Panc1 (cell line): ENCODE data around the gene NEK6.

Experiments used
- POLR2AphosphoS5 ChIP-seq: IDR thresholded peaks from 2 replicates; pipeline ENCODE4 v1.6.1; 2012; ENCODE audit warnings: mild to moderate bottlenecking, low read depth, low read length, moderate library complexity
- TF ChIP-seq, protein P1 (sequence below): fragments of 450-650 bp; IDR thresholded peaks from 2 replicates; pipeline ENCODE4 v1.5.1; 2017; ENCODE audit warnings: mild to moderate bottlenecking
- TF ChIP-seq, protein P2 (sequence below), 2 experiments: IDR thresholded peaks; 2 replicates each; pipeline ENCODE4 v1.6.1; 2011 to 2012; ENCODE audit warnings: low read depth in 2 of 2, control low read depth in 1 of 2, low read length in 1 of 2, mild to moderate bottlenecking in 1 of 2, moderate library complexity in 1 of 2; ENCODE audit not compliant: insufficient read depth in 1 of 2

DNA sequence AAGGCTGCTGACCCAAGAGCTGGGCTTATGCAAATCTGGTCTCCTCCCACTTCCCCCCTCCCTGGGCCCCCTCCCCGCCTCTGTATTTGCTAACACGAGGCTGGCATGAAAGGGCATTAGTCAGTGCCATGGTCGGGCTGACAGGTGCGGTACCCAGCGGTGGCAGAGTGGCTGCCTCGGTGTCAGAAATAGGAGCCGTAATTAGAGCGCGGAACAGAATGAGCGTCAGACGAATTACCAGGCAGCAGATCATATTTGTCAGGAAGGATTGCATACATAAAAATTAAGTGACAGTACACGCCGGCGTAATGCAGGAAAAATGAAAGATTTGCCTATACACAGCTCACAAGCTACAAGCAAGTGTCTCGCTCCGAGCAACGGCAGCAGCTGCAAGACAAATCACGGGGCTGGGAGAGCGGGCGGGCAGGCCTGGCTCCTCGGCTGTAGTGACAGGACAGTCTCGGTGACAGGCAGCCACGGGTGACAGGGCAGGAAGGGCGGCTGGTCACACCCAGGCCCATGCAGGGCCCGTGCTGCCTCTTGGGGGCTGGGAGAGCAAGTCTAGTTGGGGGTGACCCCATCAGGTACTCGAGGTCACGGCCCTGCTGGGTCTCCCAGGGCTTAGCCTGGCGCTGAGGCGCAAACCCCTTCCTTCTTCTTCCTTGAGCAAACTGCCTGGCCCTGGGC lies 72.4 kb downstream of the NEK6 start:
- TF ChIP-seq, protein P1, sequence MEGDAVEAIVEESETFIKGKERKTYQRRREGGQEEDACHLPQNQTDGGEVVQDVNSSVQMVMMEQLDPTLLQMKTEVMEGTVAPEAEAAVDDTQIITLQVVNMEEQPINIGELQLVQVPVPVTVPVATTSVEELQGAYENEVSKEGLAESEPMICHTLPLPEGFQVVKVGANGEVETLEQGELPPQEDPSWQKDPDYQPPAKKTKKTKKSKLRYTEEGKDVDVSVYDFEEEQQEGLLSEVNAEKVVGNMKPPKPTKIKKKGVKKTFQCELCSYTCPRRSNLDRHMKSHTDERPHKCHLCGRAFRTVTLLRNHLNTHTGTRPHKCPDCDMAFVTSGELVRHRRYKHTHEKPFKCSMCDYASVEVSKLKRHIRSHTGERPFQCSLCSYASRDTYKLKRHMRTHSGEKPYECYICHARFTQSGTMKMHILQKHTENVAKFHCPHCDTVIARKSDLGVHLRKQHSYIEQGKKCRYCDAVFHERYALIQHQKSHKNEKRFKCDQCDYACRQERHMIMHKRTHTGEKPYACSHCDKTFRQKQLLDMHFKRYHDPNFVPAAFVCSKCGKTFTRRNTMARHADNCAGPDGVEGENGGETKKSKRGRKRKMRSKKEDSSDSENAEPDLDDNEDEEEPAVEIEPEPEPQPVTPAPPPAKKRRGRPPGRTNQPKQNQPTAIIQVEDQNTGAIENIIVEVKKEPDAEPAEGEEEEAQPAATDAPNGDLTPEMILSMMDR, result no peak
- no peak for TF ChIP-seq POLR2AphosphoS5
- TF ChIP-seq, protein P2, sequence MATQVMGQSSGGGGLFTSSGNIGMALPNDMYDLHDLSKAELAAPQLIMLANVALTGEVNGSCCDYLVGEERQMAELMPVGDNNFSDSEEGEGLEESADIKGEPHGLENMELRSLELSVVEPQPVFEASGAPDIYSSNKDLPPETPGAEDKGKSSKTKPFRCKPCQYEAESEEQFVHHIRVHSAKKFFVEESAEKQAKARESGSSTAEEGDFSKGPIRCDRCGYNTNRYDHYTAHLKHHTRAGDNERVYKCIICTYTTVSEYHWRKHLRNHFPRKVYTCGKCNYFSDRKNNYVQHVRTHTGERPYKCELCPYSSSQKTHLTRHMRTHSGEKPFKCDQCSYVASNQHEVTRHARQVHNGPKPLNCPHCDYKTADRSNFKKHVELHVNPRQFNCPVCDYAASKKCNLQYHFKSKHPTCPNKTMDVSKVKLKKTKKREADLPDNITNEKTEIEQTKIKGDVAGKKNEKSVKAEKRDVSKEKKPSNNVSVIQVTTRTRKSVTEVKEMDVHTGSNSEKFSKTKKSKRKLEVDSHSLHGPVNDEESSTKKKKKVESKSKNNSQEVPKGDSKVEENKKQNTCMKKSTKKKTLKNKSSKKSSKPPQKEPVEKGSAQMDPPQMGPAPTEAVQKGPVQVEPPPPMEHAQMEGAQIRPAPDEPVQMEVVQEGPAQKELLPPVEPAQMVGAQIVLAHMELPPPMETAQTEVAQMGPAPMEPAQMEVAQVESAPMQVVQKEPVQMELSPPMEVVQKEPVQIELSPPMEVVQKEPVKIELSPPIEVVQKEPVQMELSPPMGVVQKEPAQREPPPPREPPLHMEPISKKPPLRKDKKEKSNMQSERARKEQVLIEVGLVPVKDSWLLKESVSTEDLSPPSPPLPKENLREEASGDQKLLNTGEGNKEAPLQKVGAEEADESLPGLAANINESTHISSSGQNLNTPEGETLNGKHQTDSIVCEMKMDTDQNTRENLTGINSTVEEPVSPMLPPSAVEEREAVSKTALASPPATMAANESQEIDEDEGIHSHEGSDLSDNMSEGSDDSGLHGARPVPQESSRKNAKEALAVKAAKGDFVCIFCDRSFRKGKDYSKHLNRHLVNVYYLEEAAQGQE (IDR thresholded peaks at IDR 0.05; ENCODE audit: insufficient read depth in 1 of 2, low read depth in 2 of 2, low read length in 1 of 2), result no peak
